ENCODE results near the gene EIPR1.

EIPR1 gene

DNA sequence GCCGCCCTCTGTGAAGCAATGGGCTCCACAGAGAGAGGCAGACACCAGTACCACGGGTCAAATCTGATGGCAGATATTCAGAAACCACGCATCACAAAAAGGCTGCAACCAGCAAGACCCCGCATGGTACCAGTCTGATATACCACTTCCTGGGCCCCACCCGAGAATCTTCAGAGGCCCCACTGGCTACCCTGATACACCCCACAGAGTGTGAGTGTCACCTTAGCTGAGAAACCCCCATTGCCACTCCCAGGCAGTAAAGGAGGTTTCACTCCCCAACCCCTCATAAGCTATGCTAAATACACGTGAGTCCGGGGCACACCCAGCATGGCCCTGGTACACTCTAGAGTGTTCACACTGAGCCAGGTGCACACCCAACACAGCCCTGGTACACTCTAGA, 160.0 kb downstream of the EIPR1 start:
- peaks cover 8% of the 10 kb centered on the region; the same call in 1 of the 2 replicates for H3F3A ChIP-seq (ENCODE audit: insufficient read depth)
- H3K36me3 ChIP-seq (ENCODE audit: low read length), result no peaks in the 10 kb centered on the region
- no peak overlapping the region for H2AFZ ChIP-seq (ENCODE audit: low read depth, low read length, severe bottlenecking)
- H3K9me2 ChIP-seq (replicated peaks; ENCODE audit: insufficient read depth, low read length), result no peaks in the 10 kb centered on the region
- no peaks in the 10 kb centered on the region for H4K20me1 ChIP-seq (ENCODE audit: low read depth, low read length)
- 0 out of 2 replicates have a peak, but pooled peaks cover 14% of the 10 kb centered on the region for H3K79me2 ChIP-seq (ENCODE audit: insufficient read depth, low read length)
- TF ChIP-seq EZH2phosphoT487 (conservative IDR thresholded peaks at IDR 0.05; ENCODE audit: low read length) (no peak), CTCF (IDR thresholded peaks at IDR 0.05; ENCODE audit: insufficient read depth, low read length, poor library complexity, severe bottlenecking) (no peak)
- H3K4me3 ChIP-seq (ENCODE audit: insufficient read depth, low read length, poor library complexity, severe bottlenecking), result no peak overlapping the region
- H3K27me3 ChIP-seq (ENCODE audit: low read length), result no peaks in the 10 kb centered on the region
- no peak overlapping the region for H3K27ac ChIP-seq (ENCODE audit: low read depth, low read length)
- H3K4me2 ChIP-seq (ENCODE audit: low read depth, low read length, poor library complexity, severe bottlenecking), result no peak overlapping the region
- H3K9ac ChIP-seq (ENCODE audit: low read length), result no peak overlapping the region
- peaks cover 3% of the 10 kb centered on the region; the same call in 1 of the 2 replicates for H3K9me3 ChIP-seq (ENCODE audit: insufficient read depth, low read length)

DNA sequence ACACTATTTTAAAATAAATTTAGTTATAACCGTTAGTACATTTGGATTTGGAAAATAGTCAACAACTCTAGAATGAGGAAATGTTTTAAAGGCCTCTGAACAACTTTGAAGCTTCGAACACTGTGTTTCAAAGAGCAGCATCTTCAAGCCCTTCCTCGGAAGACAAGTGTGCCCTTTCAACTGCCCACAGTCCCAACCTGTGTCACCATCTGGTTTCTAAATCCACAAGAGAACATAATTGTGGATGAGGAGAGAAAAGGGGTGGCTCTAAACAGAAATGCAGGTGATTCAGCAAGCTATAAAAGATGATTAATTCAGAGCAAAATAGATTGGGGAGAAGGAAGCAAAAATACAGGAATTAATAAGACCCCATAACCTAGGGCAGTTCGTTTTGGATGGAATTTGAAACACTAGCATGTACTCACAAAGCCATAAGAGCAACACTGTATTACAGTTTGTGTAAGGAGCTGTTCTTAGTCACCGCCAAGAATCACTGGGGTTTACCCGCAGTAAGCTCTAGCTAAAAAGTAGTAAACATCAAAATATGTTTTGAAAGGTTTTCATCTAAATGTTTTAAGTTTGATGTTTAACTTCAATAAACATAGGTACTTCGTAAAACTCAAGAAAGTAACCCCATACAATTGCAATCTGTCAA, 160.7 kb downstream of the EIPR1 start:
- Histone ChIP-seq H3K4me3 (ENCODE audit: insufficient read depth, low read length, poor library complexity, severe bottlenecking) (no peak overlapping the region), H3K9me2 (replicated peaks; ENCODE audit: insufficient read depth, low read length) (no peaks in the 10 kb centered on the region), H3F3A (ENCODE audit: insufficient read depth) (peaks cover 5% of the 10 kb centered on the region; the same call in 1 of the 2 replicates), H3K27ac (ENCODE audit: low read depth, low read length) (no peak overlapping the region), H3K79me2 (ENCODE audit: insufficient read depth, low read length) (0 out of 2 replicates have a peak, but pooled peaks cover 14% of the 10 kb centered on the region), H2AFZ (ENCODE audit: low read depth, low read length, severe bottlenecking) (no peak overlapping the region), H4K20me1 (ENCODE audit: low read depth, low read length) (no peaks in the 10 kb centered on the region), H3K36me3 (ENCODE audit: low read length) (no peaks in the 10 kb centered on the region), H3K9ac (ENCODE audit: low read length) (no peak overlapping the region), H3K27me3 (ENCODE audit: low read length) (no peaks in the 10 kb centered on the region), H3K4me2 (ENCODE audit: low read depth, low read length, poor library complexity, severe bottlenecking) (no peak overlapping the region), H3K9me3 (ENCODE audit: insufficient read depth, low read length) (peaks cover under 1% of the 10 kb centered on the region; the same call in 1 of the 2 replicates)
- TF ChIP-seq CTCF (IDR thresholded peaks at IDR 0.05; ENCODE audit: insufficient read depth, low read length, poor library complexity, severe bottlenecking), result no peak
- no peak for TF ChIP-seq EZH2phosphoT487 (conservative IDR thresholded peaks at IDR 0.05; ENCODE audit: low read length)

GRCh38 chr2:3214806-3215404, 162.7 kb downstream of the EIPR1 start:
- H4K20me1 ChIP-seq (ENCODE audit: low read depth, low read length), result no peaks in the 10 kb centered on the region
- no peaks in the 10 kb centered on the region for H3K9me2 ChIP-seq (replicated peaks; ENCODE audit: insufficient read depth, low read length)
- no peaks in the 10 kb centered on the region for H3K27me3 ChIP-seq (ENCODE audit: low read length)
- no peak overlapping the region for H3K27ac ChIP-seq (ENCODE audit: low read depth, low read length)
- H3K9ac ChIP-seq (ENCODE audit: low read length), result no peak overlapping the region
- H3F3A ChIP-seq (ENCODE audit: insufficient read depth), result no peaks in the 10 kb centered on the region
- H3K36me3 ChIP-seq (ENCODE audit: low read length), result no peaks in the 10 kb centered on the region
- no peaks in the 10 kb centered on the region for H3K9me3 ChIP-seq (ENCODE audit: insufficient read depth, low read length)
- H3K4me3 ChIP-seq (ENCODE audit: insufficient read depth, low read length, poor library complexity, severe bottlenecking), result no peak overlapping the region
- no peak overlapping the region for H2AFZ ChIP-seq (ENCODE audit: low read depth, low read length, severe bottlenecking)
- no peak for TF ChIP-seq EZH2phosphoT487 (conservative IDR thresholded peaks at IDR 0.05; ENCODE audit: low read length)
- no peak for TF ChIP-seq CTCF (IDR thresholded peaks at IDR 0.05; ENCODE audit: insufficient read depth, low read length, poor library complexity, severe bottlenecking)
- H3K4me2 ChIP-seq (ENCODE audit: low read depth, low read length, poor library complexity, severe bottlenecking), result no peak overlapping the region
- H3K79me2 ChIP-seq (ENCODE audit: insufficient read depth, low read length), result 0 out of 2 replicates have a peak, but pooled peaks cover 14% of the 10 kb centered on the region
